GM18508 (cell line): ENCODE data around the gene TANC1.

Experiments used
- ATAC-seq: cut with Tn5 transposase; IDR thresholded peaks from one replicate; pipeline ENCODE4 v1.9.1; 2021; ENCODE audit warnings: moderate number of reproducible peaks; ENCODE audit not compliant: insufficient read depth, unreplicated experiment

The TANC1 gene

DNA sequence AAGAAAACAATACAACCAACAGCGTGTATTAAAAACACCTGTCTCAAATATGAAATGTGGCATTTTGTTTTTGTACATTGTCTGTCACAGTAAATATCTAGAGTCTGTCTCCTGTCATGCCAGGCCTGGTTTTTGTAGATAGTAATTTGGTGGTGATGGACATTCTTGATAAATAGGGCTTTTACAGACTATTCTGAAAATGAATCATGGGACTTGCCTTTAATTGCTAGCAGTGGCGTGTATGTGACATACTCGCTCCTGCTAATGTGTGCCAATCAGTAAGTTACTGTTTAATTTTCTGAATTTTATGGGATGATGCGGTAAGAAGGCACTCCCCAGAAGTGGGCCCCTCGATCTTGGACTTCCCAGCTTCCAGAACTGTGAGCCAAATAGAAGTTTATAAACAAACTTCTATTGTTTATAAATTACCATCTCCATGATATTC, 83.7 kb downstream of the TANC1 start:
- no peak for ATAC-seq

DNA sequence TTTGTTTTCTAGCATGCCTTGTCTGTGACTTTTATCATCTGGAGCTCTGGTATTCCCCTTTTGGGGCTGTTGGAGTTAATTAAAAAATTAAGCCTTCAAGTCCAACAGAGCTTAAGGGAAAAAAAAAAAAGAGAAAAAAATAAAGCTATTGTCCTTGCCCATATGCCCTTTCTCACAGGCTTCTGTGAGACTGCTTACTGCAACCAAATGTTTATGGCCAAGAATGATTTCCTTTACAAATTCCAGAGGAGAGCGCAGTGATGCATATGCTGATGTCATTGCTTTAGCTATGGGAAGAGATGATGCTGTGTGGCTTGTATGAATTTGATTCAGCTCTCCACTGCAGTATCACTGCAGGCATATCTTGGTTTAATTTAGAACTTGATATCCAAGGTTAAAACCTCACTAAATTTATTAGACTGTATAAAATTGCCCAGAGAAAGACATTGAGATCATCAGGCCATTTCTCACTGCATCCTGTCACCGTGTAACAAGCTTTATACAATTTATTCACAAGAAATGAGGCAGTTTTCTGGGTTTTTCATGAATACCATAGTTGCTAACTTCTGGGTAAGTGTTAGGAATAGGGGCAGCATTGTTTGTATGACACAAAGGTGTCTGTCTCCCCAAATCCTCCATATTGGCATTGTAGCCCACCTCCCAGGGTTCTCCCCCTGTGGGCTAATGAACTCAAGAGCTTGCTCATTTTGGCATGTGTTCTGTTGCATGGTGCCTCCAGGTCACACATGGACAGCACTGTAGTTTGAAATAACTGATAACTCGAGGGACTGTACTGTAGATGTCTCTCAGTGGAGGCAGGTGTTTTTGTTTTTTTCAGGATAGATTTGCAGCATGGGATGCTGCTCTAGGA, 85.0 kb downstream of the TANC1 start:
- ATAC-seq: no peak

GRCh38 chr2:159054032-159054334, 85.5 kb downstream of the TANC1 start:
- no peak for ATAC-seq

- no peak for ATAC-seq
These were observed 86.5 kb downstream of the TANC1 start for GRCh38 chr2:159054985-159055384.

- no peak for ATAC-seq
These were observed 92.1 kb downstream of the TANC1 start for GRCh38 chr2:159060518-159060917.

DNA sequence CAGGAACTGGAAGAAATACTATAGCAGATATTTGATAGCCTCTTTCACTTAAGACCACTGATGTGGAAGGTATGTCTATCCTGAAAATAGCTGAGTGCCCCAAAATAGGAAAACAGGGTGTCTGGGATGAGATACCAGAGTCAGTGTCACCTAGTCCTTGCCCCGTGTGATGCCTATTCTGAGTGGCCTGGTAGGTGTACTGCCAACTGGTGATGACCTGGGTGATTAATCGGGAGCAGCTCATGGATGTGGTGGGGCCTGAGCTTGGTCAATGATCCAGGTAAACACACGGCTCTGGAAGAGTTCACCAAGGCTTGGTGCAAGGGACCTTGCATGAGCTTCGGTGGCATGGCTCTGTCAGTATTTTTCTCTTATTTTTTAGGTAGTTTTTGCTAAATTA, 95.2 kb downstream of the TANC1 start:
- ATAC-seq: no peak

- no peak for ATAC-seq
These were observed 96.2 kb downstream of the TANC1 start for GRCh38 chr2:159064446-159065301.

DNA sequence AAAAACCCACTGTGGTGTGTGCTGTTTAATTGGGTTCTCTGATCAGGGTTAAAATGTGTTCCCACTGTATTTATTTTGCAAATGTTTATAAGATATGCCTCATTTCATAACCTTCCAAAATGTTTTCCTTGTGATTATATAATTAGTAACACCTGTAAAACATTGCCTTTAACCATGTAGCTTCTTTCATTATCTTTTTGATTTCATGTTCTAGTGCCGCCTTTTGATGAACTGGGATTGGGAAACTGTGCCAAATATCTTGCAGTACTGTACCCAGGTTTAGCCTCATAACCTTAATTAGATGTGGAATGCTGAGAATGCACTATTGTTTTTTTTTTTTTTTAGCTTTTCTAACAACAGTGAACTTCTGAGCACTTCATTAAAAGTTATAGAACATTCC, 96.9 kb downstream of the TANC1 start:
- no peak for ATAC-seq

- ATAC-seq: no peak
These were observed 97.5 kb downstream of the TANC1 start for GRCh38 chr2:159065891-159066290.

DNA sequence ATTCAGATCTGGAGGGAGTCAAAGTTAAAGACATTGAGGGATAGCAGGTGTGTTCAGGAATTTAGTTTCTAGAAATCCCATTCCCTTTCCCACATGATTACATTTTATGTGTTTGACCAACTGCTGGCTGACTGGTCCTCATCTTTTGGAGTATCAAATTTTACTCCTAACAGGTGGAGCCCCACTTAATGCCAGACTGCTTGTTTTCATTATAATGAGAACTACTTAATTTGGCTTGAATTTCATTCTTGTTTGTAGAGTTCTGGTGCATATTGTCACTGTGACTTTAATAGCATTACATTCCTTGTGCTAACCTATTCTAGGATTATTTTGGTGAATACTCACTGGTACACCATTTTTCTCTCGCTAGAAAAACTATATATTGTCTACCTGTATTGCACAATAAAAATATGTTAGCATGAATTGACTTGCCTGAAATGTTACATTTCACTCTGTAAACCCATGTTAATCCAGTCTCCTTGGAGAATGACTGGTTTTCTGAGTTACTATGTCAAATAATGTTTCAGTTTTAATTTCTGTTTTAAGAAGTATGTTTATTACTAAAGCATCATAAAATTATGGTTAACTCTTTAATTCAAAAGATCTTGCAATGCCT, 98.2 kb downstream of the TANC1 start:
- no peak for ATAC-seq

DNA sequence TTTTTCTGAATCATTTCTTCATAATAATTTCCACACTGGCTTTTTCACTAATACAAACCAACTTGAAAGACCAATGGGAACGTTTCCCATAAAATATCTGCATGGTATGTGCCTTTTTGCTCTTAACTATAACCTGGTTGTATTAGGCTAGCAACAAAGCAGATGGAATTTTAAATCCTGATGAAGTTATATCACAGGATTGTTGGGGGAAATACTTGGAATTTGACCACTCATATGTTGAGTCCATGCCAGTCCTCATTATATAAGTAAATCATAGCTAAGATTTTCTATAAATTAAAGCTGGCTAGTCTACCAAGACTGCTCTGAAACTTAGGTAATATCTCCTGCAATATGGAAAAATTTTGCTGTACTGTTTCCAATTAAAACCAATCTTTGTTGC, 99.5 kb downstream of the TANC1 start:
- no peak for ATAC-seq

- no peak for ATAC-seq
These were observed 100.8 kb downstream of the TANC1 start for GRCh38 chr2:159069229-159069628.

- no peak for ATAC-seq
These were observed 101.8 kb downstream of the TANC1 start for GRCh38 chr2:159070235-159070634.

DNA sequence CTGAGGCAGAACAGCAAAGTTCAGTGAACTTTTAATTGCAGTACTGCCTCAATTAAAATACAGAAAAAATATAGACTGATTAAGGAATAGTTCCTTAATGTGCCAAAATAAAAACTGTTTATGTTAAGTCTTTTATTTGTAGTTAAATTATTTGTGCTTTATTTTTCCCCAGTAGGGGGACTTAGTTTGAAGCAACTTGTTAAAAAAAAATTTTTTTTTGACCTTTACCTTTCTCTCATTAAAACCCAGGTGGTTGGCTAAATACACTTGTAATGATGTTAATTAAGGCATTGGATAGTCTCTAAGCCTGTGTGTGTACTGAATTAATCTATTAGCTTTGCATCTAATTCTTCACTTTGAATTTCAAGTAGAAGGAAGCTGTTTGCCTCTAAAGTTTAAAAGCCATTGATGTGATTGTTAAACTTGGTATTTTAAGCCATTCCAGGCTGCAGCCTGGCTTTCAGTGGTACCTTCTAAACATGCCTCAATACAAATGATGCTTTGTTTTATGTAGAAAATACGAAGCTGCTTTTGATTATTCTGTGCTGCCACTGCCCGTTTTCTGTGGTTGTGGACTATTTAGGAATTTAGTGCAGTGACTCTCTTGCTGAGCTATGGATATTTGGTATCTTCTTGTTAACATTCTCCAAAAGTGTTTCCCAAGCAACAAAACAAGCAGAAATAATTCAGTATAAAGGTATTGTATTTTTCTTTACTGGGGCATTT, 102.9 kb downstream of the TANC1 start:
- ATAC-seq: no peak

DNA sequence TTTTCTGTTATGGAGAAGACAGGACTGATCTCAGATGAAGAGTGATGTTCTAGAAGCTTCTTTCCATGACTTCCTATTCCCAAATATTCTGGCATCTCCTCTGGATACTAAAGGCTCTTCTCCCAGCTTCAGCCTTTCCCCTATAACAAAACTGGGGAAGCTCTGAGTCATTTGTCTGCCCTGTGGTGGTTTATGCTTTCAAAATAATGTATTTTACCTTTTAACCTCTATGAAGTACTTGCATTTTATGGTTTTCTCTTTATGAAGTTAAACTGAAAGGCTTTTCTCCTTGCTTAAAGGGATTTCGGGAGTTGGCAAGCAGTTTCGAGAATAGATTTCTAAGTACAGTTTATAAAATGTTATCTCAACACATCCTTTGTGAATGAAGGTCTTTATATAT, 104.4 kb downstream of the TANC1 start:
- no peak for ATAC-seq

GRCh38 chr2:159073256-159073655, 104.8 kb downstream of the TANC1 start:
- ATAC-seq: no peak

DNA sequence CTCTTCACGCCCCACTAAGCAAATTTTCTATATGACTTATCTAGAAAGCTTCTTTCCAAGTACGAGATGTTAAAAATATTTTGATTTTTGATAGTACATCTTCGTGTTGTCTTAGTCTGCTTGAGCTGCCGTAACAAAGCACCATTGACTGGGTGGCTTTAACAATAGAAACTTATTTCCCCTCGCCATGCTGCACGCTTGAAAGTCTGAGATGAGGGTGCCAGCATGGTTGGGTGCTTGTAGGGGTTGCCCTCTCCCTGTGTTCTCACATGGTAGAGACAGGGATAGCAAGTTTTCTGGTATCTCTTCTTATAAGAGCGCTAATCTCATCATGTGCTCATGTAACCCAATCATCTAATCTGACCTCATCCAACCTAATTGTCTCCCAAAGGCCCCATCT, 106.2 kb downstream of the TANC1 start:
- no peak for ATAC-seq

DNA sequence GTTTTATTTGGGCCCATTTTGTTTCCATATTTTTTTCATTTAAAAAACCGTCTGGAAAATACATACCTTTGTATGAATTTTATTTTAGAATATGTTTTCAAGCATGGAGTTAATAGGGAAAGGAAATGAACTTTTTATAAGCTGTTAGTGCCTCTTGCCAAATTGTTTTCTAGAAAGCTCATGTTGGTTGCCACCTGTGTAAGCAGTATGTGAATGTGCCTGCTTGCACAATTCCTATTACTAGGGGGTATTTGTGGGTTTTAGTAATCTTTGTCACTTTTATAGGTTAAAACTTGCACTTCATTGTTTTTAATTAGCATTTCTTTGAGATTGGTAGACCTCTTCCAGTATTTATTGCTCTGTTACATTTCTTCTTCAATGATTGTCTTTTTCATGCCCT, 107.3 kb downstream of the TANC1 start:
- no peak for ATAC-seq

GRCh38 chr2:159076241-159076640, 107.8 kb downstream of the TANC1 start:
- ATAC-seq: no peak

DNA sequence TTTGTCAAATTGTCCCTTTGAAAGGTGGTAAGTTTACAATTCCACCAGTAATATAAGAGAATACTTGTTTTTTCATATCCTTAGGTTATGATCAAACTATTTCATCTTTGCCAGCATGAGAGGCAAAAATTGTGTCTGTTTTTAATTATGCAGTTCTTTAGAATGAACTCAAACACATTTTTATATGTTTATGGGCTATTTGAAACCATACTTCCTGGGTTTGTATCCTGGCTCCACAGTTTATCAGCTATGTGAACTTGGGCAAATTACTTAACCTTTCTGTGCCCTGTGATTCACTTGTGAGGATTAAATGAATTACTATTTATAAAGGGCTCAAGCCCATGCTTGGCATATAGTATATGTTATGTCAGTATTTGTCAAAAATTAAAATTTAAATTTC, 109.4 kb downstream of the TANC1 start:
- no peak for ATAC-seq

- no peak for ATAC-seq
These were observed 110.0 kb downstream of the TANC1 start for GRCh38 chr2:159078443-159078842.
